HG02759 (cell line): ENCODE data around the gene AFF1.
A peak's percentile ranks its signal among the peaks of the same experiment; 100 is the strongest.

Experiments used
- ATAC-seq: cut with Tn5 transposase; IDR thresholded peaks from one replicate; pipeline ENCODE4 v1.9.1; 2021; ENCODE audit warnings: mild to moderate bottlenecking, moderate library complexity; ENCODE audit not compliant: unreplicated experiment

The AFF1 gene

DNA sequence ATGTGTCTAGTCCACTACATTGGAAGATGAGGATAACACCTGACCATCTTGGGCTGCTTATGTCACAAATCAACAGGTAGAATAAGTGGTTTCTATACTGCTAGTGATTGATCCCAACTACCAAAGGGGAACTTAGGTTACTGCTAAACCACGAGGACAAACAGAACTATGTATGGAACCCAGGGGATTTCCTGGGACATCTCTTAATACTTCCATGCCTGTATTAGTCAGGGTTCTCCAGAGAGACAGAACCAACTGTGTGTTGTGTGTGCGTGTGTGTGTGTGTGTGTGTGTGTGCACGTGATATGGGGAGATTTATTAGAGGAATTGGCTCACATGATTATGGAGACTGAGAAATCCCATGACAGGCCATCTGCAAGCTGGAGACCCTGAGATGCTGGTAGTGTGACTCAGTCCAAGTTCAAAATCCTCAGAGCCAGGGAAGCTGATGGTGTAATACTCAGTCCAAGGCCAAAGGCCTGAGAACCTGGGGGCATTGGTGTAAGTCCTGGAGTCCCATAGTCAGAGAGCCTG lies 16.2 kb upstream of the AFF1 start:
- peak; percentile 44 for ATAC-seq

DNA sequence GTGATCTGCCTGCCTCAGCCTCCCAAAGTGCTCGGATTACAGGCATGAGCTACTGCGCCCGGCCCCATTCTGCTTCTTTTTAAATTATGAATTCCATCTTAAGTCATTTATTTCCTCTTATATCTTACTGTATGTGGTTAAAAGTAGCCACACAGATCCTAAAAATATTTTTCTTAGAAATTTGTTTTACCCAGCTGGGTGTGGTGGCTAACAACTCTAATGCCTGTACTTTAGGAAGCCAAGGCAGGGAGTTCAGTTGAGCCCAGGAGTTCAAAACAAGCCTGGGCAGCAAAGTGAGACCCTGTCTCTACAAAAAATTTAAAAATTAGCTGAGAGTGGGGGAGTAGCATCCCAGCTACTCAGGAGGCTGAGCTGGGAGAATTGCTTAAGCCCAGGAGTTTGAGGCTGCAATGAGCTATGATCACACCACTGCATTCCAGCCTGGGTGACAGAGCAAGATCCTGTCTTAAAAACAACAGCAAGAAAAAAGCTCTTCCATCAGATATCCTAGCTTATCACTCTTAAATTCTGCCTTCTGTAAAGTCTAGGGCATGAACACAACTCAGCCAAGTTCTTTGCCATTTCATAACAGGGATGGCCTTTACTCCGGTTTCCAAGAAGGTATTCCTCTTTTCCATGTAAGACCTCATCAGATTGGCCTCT lies 15.1 kb upstream of the AFF1 start:
- no peak for ATAC-seq

DNA sequence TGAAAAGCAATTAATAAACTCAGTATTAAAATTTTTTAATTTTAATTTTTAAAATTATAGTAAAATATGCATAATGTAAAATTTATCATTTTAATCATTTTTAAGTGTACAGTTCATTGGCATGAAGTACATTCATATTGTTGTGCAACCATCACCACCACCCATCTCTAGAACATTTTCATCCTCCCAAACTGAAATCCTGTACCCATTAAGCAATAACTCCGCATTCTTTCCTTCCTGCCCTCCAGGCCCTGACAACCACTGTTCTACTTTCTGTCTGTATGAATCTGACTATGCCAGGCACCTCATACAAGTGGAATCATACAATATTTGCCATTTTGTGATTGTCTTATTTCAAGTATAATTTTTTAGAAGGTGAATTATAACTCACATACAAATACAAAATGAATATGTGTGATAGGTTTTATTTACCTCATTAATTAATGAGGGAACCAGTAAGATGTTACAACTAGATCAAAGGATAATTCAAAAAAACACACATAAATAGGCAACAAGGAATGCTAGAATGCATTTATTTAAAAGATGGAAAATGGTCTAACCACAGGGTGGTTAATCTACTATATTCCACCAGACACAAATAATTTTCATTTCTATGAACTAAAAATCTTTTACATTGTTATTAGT lies 13.1 kb upstream of the AFF1 start:
- no peak for ATAC-seq

DNA sequence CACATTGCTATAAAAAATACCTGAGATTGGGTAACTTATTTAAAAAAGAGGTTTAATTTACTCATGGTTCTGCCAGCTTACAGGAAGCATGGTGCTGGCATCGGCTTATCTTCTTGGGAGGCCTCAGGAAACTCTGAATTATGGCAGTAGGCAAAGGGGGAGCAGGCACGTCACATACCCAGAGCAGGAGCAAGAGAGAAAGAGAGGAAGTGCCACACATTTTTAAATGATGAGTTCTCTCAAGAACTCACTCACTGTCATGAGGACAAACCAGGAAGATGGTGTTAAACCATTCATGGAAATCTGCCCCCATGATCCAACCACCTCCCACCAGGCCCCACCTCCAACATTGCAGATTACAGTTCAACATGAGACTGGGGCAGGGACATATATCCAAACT lies 10.0 kb upstream of the AFF1 start:
- no peak for ATAC-seq

DNA sequence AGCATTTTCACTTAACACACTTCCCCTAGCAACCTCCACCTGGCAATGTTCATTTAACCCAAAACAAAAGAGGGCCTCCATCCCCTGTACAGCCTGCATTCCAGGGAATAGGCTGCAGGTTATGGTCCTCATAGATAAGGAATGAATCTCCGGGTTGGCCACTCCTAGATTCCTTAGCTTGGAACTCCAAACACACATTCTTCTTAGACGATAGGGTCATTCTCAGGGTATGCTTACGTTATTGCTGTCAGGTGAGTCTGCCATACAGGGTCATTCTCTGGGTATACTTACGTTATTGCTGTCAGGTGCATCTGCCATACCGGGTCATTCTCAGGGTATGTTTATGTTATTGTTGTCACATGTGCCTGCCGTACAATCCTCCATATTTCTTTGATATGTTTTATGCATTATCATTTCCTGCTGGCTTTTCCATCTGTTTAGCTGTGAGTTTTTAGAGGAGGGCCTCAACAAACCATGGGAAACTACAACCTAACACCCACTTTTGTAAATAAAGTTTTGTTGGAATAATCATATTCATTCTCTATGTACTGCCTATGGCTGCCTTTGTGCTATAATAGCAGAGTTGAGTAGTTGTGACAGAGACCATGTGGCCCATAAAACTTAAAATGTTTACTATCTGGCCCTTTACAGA lies 8.2 kb upstream of the AFF1 start:
- ATAC-seq = no peak

DNA sequence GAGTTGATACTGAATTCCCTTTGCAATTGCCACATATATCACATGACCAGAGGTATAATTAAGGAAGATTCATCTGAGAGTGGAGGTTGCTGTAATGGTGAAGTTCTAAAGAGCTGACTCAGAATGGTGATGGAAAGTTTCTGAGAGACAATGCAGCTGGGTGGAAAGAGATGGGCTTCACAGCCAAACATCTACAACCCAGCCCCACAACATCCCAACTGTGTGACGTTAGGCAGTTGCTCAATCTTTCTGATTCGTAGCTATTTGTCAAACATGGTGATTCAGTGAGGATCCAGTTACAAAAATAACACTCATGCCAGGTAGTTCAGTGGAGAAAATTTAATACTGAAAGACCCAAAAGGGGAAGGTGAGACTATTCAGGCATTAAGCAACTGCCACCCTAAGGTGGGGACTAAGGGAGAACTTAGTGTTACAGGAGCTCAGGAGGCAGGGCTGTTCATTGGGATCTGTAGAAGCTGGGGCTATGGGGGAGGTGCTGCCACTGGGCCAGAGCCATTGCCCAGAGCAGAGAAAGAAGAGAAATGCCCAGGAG lies 6.9 kb upstream of the AFF1 start:
- ATAC-seq = peak; percentile 45

DNA sequence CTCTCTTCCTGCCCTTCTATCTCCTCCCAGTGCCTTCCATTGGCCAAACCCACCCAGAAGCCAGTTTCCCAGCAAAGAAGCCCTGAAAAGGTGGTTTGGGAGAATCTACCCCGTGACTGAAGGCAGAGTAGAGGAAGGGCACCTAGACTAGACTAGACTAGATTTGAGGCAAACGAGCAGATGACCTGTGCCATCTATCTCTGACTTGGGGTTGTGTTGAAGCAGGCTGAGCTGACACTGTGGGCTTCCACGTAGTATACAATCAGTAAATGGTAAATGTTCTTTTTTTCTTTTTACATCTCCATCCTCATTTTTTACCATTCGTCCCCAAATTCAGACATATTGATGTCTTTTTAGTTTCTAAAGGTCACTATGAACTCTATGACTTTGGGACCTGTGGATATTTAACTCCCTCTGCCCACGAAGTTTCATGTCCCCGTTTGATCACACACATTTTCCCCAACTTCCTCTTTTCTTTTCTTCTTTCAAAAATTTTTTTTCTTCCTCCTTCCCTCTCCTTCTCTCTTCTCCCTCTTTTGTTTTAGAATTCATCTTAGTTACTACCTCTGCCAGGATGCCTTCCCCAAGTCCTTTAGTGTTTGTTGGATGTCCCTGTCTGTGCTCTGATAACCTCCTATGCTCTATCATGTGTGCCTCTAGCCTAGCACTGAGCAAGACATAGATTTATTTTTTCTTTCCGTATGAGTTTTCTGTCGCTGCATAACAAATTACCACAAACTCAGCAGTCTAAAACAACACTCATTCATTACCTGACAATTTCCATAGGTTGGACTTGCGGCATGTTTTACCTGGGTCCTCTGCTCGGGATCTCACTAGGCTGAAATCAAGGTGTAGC lies 6.2 kb upstream of the AFF1 start:
- peak; percentile 45 for ATAC-seq

DNA sequence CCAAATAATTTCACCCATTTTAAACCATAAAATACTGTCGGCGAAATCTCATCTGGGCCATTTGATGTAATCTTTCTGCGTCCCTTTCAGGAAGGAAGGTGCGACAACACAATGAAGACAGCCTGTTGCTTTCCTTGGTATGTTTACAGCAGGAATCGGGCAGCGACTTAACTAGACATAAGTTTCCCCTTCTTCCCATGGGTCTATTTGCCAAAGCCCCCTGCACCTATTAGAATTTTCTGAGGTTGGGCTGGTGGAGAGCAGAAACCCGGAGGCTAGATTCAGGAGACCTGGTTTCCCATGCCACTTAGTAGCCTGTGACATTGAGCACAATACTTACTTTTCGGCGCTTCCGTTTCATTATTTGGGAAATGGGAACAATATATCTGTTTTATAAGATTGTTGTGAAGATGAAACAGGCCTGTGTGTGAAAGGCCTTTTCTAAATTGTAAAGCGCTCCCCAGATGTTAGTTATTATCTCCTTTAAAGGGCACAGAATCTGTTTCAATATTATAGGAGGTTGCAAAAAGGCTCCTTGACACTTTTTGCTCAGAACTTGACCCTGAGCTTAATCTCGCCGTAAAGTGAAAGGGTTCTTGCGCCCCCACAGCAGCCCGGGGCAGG lies 552 bp upstream of the AFF1 start:
- ATAC-seq = no peak

DNA sequence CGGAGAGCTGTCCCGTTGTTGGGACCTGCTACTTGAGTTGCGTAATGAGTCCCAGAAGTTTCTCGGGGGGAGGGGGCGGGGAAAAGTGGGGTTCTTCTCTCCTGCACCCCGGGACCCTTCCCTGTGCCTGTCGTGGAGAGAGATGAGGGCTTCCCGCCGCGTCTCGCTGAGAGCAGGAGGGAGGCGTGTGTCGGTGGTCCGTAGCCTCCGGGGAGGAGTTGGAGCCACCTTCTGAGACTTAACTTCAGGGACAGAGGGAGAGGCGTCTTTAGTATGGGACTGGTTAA lies 698 bp downstream of the AFF1 start:
- no peak for ATAC-seq

DNA sequence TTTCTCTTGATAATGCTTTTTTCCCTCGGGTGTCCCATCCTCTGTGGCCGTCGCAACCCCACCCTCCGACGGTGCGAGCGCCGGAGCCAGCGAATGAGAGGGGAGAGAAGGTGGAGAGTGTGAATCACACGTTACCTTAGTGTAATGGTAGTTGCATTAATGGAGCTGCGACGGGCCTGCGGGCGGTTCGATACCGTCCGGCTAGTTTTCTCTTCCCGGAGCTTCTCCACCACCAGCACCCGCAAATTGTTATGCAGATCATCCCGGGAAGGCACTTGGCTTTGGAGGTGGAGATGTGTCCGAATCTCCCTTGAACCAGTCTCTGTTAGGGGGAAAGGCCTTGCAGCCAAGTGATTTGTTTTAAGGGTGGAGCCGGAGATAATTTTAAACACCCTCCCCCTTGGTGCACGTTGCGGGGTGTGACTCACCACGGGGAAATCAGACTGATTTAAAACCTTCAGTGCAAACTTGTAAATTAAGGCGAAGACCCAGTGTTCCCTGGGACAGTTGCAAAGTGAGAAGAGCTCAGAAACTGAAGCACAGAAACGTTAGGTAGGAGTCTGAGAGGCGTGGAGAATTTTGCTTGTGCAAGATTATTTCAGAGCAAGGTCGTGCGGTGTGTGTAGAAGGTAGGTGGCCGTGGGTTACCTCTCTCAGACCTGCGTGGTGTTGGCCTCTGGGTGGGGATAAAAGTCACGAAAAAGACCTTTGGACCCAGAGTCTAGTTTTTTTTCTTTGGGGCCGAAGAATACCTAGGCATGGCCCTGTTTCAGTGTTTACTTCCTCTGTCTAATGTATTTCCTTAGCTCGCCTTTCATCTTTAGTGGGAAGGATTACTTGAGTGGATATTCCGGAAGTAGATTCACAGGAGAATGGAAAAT lies 1.3 kb downstream of the AFF1 start:
- peak; percentile 32 for ATAC-seq

DNA sequence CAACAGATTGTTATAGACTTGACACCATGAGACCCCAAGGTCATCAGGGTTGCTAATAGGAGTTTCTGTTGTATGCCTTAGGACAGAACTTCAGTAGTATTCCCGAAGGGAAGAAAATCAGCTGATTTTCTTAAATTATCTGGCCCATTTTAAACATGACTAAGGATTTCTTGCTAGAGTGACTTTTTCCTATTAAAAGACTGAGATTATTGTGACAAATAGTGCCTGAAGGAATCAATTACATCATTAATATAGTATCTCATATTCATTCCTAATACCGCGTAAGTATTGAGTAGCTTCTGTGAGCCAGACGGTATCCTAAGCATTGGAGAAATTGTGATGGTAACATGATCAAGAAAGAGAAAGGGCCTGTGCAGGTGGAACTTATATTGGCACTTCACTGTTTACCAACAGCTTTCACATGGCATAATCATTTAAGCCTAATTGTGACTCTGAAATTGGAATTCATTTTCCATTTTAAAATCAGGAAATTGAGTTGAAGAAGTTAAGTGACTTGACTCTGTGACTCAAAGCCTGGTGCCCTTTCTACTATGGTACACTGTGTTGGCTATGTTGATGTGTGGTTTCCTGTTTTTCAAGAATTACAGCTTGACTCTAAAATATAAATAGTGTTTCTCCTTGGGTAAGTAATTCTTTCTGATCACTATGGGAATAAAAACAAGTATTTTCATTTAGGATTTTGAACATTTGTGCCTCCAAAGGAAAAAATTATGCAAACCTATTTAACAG lies 4.1 kb downstream of the AFF1 start:
- ATAC-seq = no peak

DNA sequence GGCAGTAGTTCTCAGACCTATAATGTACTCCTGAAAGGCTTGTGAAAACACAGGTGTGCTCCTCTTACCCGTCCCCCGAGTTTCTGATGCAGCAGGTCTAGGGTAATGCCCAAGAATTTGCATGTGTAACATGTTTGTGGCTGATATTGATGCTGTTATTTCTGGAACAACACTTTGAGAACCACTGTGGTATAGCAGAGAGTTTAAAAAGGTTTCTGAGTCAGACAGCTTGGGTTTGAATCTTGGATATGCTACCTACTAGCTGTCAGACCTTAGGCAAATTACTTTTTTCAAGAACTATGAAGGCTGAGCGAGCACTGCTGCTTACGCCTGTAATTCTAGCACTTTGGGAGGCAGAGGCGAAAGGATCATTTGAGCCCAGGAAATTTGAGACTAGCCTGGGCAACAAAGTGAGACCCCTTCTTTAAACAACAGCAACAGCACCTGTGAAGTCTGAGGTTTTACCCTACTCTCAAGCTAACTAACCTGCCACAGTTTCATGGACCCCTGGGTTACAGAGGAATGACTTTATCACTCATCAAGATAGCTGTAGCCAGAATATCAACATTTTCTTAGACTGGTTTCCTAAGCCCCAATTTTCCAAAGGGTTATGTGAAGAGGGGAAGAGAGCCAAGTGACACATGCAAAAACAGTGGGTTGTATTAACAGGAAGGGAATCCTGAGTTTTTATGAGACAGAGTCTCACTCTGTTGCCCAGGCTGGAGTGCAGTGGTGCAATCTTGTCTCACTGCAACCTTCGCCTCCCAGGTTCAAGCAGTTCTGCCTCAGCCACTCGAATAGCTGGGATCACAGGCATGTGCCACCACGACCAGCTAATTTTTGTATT lies 5.1 kb downstream of the AFF1 start:
- peak; percentile 57 for ATAC-seq

DNA sequence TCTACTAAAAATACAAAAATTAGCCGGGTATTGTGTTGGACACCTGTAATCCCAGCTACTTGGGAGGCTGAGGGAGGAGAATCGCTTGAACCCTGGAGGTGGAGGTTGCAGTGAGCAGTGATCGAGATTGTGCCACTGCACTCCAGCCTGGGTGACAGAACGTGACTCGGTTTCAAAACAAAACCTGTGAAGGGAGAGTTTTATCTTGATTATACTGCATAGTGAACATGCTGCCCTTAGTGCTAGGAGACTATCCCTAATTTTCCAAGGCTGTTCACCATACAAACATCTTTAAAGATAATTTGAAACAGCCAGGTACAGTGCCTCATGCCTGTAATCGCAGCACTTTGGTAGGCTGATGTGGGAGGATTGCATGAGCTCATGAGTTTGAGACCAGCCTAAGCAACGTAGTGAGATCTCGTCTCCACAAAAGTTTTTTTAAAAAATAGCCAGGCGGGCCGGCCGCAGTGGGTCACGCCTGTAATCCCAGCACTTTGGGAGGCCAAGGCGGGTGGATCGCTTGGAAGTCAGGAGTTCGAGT lies 6.2 kb downstream of the AFF1 start:
- no peak for ATAC-seq

DNA sequence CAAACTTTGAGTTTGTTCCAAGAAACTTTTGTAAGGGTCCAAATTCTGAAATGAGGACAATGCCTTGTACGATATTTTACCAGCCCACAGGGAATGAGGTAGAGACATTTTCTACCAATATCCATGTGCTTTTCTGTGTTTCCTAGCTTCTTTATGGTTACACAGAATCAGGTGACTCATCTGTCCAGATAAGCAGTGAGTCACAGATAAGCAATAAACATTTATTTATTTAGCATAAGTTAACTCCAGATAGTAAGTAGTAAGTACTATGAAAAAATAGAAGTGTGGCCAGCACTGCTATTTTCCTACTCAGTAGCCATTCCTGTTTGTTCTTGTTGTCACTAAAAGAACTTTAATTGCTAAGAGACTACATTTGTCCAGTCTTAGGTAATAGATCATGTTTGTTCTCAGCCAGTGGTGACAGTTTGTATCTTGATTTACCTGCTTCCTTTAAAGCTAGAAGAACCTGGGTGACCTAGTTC lies 7.4 kb downstream of the AFF1 start:
- ATAC-seq = no peak

DNA sequence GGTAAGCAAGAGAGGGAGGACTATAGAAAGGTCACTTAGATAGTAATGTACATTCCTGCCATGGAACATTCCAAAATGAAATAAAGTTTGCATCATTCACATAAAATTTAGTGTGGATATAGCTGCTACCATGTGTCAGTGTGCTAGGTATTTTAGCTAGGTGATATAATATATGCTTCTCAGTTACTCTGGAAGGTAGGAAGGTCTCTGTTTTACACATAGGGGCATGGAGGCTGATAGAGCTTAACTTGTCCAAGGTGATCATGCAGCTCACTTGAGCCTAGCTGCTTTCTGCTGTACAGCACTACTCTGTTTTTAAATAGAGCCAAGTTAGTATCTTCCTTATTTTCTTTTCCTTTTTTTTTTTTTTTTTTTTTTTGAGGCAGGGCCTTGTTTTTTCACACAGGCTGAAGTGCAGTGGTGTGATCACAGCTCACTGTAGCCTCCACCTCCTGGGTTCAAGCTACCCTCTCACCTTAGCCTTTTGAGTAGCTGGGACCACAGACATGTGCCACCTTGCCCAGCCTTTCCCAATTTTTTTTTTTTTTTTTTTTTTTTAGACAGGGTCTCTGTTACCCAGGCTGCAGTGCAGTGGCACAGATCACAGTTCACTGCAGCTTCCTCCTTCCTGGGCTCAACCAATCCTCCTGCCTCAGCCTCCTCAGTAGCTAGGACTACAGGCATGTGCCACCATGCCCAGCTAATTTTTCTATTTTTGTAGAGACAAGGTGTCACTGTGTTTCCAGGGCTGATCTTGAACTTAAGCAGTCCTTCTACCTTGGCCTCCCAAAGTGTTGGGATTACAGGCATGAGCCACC lies 10.4 kb downstream of the AFF1 start:
- no peak for ATAC-seq

DNA sequence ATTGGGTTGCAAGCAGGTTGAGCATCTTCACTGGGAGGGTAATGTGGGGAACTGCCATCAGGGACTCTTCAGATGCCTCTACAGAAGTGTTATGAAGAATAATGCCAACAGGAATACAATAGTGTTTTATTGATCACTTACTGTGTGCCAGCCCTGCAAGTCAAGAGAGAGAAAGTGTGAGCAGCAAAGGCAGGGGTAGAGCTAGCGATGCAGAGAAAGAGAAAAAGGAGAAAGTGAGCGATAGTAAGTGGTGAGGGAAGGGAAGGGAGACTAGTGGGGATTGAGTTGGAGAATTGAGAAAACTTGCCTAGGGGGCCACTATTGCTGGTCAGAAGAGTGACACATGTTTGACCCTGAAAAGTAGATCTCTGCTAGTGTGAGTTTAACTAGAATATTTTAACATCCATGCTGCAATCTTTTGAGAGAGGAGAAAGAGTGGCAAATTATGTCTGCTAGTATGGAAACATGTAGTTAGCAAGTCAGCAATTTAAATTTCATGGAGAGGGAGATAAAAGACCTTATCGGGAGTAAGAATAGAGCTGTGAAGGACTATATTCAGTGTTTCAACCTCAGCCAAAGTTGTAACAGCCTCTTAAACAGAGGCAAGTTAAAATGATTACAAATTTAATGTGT lies 12.2 kb downstream of the AFF1 start:
- no peak for ATAC-seq
